NCI-H526 treated with DMSO at 0.1 percent for 48 hours (cell line): ENCODE measurements around the gene PRKAA1.

Experiments used
- DNase-seq: peaks from one replicate; lab custom pipeline; 2025; lab: John Stamatoyannopoulos, UW

The PRKAA1 gene

DNA sequence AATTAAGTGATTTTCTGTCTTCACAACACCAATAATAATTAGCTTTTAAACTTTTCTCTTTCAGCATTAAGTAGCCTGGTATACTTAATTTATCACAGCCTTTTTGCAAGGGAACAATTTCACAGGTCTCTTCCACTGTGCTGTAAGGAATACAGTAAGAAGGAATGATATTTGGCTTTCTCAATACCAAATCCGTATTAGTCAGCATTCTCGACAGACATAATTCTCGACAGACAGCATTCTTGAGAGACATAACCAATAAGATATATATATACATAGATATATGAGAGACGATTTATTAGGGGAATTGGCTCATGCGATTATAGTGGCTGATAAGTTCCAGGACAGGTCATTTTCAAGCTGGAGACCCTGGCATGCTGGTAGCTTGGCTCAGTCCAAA is 18.0 kb downstream of the PRKAA1 start:
- no peak for DNase-seq

DNA sequence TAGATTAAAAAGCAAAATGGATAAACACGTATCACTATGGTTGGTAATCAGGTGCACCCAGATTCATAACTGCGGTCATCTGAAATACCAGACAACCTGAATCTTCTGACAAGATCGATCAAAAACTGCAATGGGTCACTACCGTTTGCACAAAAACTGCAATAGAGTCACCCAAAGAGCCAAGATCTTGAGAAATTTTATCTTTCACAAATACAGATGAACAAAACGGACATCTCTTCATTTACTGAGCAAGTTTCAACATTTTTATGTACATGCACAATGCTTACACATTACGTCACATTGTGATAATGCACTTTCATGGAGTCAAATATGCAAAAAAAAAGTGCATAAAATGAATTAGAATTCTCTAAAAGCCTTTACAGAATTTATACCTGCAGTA is 18.6 kb downstream of the PRKAA1 start:
- DNase-seq: no peak

DNA sequence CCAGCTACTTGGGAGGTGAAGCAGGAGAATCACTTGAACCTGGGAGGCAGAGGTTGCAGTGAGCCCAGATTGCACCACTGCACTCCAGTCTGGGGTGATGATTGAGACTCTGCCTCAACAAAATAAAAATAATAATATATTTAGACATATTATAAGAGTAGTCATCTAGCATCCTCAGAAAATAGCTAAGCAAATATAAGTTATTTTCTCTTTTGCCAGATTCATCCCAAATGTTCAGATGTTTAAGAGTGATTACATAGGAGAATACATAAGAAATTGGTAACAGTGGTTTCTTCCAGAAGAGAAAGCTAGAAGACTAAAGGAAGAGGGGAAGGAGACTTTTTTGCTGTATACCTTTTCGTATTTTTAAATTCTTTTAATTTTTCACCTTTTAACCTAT is 20.0 kb downstream of the PRKAA1 start:
- no peak for DNase-seq

DNA sequence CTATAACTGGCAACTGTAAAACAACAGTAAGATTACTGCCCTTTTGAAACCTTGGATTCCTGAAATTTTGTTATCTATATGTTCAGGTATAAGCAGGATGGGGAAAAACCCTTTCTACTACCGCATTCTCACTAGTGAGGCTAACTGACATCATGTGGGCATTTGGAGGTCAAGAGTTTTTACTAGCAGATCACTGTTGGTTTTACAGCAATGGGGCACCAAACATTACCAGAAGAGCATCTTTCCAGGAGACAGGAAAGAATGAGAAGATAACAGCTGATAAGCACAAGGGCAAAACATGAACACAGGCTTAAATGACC is 21.6 kb downstream of the PRKAA1 start:
- DNase-seq: no peak

DNA sequence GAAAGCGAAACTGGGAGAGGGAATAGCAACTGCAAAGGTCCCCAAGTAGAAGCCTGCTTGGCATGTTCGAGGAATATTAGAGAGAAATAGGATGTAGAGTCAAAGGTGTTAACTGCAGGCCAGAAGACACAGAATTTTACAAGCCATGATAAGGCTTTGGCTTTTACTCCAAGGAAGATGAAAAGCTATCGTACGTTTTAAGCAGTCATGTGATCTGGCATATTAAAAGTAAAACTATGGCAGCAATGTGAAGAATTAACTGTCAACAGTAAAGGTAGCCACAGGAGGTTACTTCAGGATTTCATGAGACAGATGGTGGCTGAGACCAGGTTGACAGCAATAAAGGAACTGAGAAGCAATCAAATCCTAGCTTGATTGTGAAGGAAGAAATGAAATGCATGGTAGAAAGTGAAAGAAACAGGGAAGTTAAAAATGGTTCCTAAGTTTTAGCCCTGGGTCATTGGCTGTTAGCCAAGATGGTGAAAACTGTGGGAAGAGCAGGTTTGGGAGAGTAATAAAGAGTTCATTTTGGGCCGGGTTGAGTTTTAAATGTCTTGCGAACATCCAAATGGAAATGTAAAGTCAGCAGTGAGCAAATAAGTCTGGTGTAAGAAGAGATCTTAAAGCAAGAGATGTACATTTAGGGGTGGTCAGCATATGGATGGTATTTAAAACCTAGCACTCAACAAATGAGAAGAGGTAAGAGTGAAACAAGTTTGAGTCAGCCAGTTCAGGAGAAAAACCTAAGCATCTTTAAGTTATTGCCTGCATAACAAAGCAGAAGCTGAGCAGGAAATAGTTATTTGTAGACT is 22.1 kb downstream of the PRKAA1 start:
- DNase-seq: no peak

DNA sequence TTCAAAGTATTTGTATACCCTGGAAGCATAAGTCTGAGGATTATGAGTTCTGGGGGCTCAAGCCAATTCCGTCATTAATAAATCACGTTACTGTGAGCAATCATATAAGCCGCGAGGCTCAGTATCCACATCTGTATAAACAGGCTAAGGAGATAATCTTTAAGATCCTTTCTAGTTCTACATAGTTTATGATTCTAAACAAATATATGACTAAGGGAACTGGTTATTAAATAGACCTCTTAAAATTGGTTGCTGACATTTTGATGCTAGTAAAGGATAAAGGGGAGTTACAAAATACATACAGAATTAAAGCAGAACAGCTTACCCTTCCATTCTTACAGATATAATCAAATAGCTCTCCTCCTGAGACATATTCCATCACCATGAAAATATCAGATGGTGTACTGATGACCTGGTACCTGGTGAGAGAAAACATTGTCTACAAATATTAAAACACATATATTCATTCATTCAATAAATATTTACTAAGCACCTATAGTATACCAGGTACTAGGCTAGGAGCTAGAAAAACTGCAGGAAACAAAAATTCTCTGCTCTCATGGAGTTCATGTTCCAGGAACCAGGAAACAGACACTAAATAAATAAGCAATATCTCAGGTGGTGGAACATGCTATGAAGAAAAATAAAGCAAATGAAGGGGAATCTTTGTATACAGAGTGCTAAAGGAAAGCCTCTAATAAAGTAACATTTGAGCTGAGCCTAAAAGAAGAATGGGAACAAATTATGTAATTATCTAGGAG is 22.9 kb downstream of the PRKAA1 start:
- no peak for DNase-seq

DNA sequence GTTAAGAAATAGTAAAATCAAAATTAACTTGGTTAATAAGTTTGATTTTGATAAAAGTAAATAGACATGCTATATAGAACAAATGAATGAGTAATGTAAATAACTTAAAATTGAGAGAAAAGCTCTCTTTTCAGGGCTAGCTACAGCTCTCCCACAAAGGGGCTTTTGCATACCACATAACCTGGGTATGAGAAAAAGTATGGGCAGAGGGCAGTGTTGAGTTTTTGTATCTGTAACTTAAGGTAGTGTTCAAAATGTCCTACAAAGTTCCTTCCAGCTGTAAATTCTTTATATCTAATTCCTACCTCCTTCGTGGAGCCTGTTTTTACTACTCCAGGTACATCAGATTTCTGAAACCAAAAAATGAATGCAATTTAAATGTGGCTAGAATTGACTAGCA is 23.6 kb downstream of the PRKAA1 start:
- DNase-seq: no peak

DNA sequence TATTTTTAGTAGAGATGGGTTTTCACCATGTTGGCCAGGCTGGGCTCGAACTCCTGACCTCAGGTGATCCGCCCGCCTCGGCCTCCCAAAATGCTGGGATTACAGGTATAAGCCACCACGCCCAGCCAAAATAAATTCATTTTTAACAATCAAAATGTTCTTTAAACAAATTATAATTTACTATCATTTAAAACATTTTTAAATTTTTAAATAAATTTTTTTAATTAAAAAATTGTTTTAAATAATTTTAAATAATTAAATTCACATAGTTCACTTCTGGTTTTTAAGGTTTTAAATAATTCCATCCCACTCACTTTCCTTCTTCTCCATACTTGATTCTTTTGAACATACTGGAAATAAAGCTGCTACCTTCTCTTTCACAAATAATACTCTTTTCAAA is 27.4 kb downstream of the PRKAA1 start:
- DNase-seq: no peak

DNA sequence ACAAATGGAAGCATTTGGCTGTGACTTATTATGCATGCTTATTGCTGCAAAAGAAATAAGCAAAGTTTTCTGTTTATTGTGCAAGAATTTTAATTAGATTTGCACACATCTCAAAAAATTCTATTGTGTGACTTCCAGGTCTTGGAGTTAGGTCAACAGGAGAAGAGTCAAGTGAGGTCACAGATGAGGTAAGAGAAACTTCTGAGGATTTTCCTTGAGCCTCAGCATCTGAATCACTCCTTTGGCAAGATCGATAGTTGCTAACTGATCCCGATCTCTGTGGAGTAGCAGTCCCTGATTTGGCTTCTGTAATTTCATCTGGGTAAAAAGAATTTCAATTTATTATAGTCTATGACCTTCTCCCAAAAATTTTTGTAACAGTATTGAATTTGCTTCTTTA is 35.5 kb downstream of the PRKAA1 start:
- no peak for DNase-seq

DNA sequence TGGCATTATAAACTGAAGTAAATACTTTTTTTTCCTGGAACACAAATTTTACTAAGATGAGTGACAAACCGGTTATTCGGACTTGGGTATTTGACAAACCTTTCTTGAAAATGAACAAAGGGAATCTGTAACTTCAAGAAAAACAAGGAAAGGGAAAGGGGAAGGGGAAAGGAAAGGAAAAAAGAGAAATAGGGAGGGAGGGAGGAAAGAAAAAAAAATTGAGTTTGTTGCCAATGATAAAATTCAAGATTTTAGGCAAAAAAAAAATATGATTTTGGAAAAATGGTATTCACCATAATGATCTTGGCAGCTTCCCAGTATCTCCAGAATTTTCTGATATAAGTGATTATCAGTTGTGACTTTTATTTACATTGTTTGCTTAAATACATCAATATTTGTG is 40.8 kb downstream of the PRKAA1 start:
- DNase-seq: no peak

DNA sequence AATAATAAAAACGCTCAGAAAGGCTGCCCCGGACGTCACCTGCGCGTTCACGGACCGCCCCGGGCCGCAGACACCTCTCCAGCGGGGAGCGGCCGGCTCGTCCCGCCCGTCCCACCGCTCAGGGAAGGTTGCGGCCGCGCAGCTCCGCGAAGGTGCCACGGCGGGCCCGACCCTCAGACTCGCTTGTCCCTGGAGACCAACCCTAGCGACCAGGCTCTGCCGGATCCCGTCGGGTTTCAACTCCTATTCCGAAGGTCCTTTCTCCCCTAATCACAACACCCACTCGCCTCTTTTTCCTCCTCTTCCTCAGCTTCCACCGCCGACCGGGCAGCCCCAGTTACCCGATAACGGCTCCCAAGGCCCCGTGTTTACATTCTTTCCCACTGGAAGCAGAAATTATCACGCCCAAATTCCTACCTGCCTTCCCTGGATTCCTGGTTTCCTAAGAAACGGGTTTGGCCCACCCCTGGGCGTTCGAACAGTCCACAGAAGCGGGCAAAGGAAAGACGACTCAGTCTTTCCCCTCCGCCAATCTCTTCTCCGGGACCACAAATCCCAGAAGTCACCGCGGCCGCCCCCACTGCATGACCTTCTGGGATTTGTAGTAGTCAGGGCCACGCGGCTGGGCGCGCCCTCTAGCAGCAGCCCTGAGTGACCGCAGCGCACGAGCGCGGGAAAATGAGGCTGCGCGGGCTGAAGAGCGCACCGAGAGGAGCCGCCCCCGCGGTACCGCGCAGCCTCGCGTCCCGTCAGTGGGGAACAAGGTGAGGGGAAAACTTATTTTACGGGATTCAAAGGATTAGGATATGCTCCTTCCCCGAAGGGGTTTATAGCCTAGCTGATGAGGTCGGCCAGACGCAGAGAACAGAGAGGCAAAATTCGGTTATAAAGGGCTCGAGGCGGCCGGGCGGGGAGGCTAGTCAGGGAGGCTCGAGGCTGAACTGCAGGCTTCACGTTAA is 42.5 kb downstream of the PRKAA1 start, which contains the start of gene TTC33:
Gene TTC33, minus strand, starts transcription at position 555 of the 959 bp plus-strand sequence. CDS start 8,943 bp downstream, outside the sequence.
- DNase-seq: peak; percentile 96

DNA sequence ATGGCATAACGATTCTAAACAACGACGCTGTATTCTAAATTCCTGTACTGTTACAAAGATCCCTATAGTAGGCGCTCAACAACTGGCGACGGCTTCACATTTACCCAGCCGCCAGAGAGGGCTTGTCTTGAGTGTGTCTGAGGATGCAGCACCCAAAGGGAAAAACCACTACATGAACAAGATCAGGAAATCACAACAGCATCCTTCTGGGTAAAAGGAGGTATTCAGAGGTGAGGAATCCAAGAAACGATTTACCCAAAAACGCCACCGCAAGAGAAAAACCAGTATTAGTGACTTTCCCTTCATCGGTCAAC is 43.1 kb downstream of the PRKAA1 start:
- DNase-seq: peak; percentile 92

DNA sequence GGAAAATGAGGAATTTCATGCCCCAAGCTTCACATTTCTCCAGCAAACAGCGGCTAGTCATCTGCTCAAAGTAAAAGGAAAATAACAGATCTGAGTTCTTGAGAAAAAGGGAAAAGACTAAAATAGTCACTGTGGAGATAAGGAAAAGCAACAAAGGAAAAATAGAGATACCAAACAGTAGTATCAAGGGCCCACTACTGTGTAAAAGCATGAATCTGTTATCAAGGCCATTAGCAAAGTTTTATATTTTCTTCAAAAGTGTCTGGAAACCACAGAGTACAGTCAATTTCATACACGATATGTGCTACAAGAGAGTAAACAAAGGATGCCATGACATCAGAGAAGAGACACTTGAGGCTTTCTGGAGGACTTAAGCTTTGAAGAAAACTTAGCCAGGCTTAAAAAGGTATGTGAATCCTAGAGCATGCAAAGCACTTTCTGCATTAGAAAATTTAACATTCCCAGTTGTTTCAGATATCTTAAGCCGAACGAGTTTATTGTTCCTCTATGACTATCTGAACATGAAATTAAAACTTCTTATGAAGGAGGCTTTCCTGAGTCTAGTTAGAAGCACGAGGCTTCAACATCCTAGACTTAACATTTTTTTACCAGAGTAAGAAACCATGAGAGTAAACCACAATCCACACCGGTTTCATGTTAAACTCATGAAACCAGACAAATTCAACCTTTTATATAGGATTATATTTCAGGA is 43.6 kb downstream of the PRKAA1 start:
- no peak for DNase-seq

DNA sequence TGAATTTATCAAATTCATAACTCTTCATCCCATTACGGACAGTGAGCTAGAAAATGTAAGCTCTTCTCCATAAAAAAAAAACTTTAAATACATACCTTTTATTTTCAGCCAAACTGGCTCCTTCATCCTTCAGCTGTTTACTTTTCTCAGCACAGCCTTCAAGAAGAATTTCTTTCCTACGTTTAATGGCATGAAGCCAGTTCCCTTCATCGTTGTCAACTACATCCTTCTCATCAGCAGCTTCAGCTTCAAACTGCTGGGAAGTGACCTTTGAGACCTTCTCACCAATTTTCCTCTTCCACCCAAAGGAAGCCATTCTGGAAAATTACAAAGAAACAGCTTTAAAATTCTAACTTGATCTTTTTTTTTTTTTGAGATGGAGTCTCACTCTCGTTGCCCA is 51.5 kb downstream of the PRKAA1 start:
- DNase-seq: no peak

DNA sequence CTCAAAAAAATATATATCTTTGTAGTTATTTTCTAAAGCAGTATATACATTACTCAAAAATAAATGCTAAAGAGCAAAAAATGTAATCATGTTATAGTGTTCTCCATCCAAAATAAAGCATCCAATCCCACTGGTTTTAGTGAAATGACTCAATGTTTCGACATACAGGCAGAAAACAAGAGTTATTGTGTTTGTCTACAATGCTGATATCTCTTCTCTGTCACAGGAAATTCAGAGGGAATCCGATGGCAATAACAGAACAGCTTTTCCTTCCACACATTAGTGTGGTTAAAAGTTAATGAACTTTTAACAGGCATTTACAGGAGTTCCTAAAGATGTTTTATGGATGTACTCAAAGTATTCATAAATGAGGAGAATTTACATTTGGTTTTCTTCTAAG is 54.4 kb downstream of the PRKAA1 start:
- no peak for DNase-seq

DNA sequence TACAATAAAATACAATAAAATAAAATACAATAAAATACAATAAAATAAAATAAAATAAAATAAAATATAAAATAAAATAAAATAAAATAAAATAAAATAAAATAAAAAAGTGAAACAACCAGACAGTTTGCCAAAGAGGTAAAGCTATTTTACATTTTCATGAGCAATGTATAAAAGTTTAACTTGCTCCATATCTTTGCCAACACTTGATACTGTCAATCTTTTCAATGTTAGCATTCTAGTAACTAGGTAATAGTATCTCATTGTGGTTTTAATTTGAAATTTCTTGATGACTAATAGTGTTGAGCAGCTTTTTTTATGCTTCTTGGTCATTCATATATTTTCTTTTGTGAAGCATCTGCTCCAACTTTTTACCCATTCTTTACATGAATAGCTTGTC is 59.7 kb downstream of the PRKAA1 start:
- no peak for DNase-seq

DNA sequence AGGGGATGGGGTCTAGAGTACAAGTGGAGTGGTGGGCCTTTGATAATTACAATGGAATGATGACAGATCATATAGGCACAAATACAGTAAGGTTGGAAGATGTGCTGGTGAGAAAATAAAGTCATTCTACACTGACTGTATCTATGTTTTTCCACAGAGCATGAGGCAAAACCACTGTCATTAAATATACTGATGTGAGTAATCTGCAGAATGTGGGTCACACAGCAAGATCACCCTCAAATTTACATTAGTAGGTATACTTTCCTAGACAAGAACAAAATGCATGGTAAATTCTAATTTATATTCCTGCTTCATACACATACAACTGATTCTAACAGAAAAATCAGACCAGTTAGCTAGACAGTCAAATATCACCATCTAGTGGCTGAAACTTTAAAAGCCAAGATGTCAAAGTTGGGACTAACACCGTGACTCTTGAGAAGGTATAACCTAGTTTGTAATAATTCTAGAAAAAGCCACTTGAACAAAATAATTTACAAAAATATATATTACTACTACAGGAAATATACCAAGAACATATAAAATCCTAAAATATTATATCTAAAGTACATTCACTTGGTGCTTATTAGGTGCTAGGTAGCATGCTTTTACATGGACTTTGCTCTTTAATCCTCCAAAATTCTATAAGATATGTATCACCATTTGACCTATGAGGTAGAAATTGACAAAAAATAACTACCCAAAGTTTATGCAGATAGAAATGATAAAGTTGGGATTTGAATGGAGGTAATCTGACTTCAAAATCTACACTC is 61.9 kb downstream of the PRKAA1 start:
- peak; percentile 43 for DNase-seq

DNA sequence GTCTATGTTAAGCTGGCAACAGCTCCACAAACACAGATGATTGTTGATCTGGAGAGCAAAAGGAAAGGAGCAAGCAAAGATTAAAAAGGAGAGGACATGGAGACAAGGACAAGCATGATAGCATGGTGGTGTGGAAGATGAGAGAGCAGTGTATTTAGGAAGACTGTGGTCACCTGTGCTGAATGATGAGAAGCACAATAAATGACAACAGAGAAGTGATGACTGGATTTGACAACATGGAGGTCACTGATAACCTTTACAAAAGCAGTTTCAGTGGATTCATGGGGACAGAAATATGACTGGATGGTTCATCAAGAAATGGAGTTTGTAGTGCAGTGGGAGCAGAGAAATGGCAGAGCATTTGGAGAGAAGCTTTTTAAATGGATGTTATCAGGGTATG is 62.6 kb downstream of the PRKAA1 start:
- DNase-seq: no peak

DNA sequence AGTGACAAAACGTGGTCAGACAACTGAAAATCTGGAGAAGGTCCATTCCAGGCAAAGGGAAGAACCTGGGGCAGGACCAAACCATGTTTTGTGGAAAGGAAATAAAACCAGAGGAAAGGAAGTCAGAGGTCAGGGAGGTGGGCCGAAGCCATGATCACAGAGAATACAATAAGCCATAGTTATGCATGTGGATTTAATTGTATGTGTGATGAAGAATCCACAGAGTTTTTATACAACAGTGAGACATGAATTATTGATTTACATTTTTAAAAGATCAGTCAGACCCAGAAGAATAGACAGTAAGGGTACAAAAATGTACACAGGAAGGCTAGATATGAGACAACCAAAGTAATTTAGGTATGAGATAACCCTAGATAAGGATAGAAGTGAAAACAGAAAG is 63.2 kb downstream of the PRKAA1 start:
- no peak for DNase-seq

DNA sequence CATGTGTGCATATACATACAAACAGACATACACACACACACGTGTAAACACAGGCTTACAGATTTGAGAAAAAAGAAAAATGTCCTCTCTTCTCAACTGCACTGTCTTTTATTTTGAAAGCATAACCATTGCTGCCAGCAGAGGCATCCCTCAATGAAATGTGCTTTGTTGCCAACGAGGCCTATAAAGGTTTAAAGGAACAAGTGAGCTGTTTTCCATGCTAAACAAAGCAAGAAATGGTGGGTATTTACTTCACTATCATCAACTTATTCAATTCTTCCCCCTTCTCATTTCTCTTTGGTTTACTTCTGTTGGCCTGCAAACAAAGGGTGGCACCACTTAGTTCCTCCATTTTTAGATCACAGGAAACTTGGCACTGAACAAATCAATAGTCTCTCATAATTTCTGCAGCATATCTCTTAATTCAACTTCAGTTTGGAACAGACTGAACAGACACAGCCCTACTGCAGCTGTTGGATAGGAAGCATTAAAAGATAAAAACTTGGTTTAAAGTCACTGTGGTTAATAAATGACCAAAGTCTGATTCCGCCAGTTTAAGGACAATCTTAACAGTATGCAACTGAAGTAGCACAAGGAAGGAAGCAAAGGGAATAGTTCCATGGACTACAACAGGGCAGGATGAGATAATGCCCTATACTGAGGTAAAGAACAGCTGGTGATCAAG is 64.2 kb downstream of the PRKAA1 start:
- no peak for DNase-seq

DNA sequence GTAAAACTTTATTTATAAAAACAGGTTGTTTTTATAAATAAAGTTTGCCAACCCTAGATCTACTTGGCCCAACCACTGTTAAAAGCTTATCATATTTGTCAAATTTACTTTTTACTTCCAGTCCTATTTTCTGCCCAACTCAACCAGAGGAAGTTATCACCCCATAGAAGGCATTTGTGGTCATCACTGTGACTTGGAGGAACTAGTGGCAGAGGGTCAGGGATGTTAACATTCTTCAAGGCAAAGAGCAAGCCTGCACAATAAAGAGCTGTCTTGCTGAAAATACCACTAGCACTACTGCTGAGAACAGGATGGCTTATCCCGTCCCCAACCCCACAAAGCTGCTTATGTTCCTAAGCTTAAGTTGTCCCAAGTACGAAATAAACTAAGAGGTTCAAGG is 64.7 kb downstream of the PRKAA1 start:
- DNase-seq: no peak
